ENCODE data around the gene KLHL26.

- TF ChIP-seq EZH2 (IDR thresholded peaks at IDR 0.05; ENCODE audit: insufficient read depth, poor library complexity, severe bottlenecking) (no peak), EZH2phosphoT487 (IDR thresholded peaks at IDR 0.05; ENCODE audit: insufficient read depth, low read depth) (no peak)
These were observed 78.6 kb downstream of the KLHL26 start for GRCh38 chr19:18715416-18715815.

Measured in GM23248 (cell line).